GM12878 (cell line): ENCODE results near the gene SAFB. TPM values are rescaled to one million over a fixed set of nuclear protein-coding genes. Genes with fewer than 3 reads are reported as not detected.
A peak's percentile ranks its signal among the peaks of the same experiment; 100 is the strongest.

Source experiments
- CREB1 ChIP-seq: IDR thresholded peaks from 2 replicates; pipeline ENCODE4 v1.6.1; 2012; ENCODE audit warnings: low read depth, mild to moderate bottlenecking, inconsistent platforms
- NBN ChIP-seq: fragments of 450-650 bp; IDR thresholded peaks from 2 replicates; pipeline ENCODE4 v1.6.1; 2016
- NR2C1 ChIP-seq: fragments of 450-650 bp; IDR thresholded peaks from 2 replicates; pipeline ENCODE4 v1.6.1; 2017; ENCODE audit warnings: antibody characterized with exemption, mild to moderate bottlenecking, moderate library complexity
- NR2F1 ChIP-seq: fragments of 450-650 bp; conservative IDR thresholded peaks from 2 replicates; pipeline ENCODE4 v1.6.1; 2017; ENCODE audit warnings: mild to moderate bottlenecking
- SMAD1 ChIP-seq: fragments of 450-650 bp; IDR thresholded peaks from 2 replicates; pipeline ENCODE4 v1.6.1; 2018; ENCODE audit warnings: mild to moderate bottlenecking, low read depth; ENCODE audit not compliant: partially characterized antibody
- SMAD5 ChIP-seq: IDR thresholded peaks from 2 replicates; pipeline ENCODE4 v1.6.1; 2016; ENCODE audit warnings: antibody characterized with exemption, low read depth
- SMC3 ChIP-seq: IDR thresholded peaks from 2 replicates; pipeline ENCODE4 v1.6.1; 2011; ENCODE audit warnings: low read length, improper control_type of control experiment, borderline replicate concordance
- polyA plus RNA-seq, 11 experiments: library from polyadenylated mRNA; depleted of rRNA in 4 of 11; unstranded in 6 of 11; stranded (reverse) in 5 of 11; fragments of >200 nt; fragmentation: Nextera tagmentation in 4 of 11; fragmentation: Illumina TruSeq in 1 of 11; extraction: Ambion mirVana in 4 of 11; extraction: Trizol in 1 of 11; gene quantifications; 1 replicate in 1 of 11; 2 replicates in 10 of 11; pipeline versions ENCODE4 v1.2.1 to v1.2.3, GENCODE V29; 2011 to 2016; ENCODE audit warnings: inconsistent platforms in 2 of 11, missing spikeins in 2 of 11, low read depth in 1 of 11
- total RNA-seq, 4 experiments: library from RNA; depleted of rRNA in 3 of 4; stranded (reverse); fragments of >200 nt in 3 of 4; fragmentation: Illumina TruSeq in 1 of 4; extraction: Trizol in 1 of 4; gene quantifications; 2 replicates each; pipeline versions ENCODE4 v1.2.1 to v1.2.3, GENCODE V29; 2013 to 2021
- TF ChIP-seq, protein P1 (sequence below): fragments of 450-650 bp; IDR thresholded peaks from 2 replicates; pipeline ENCODE4 v1.6.1; 2017; ENCODE audit warnings: mild to moderate bottlenecking, moderate library complexity
- TF ChIP-seq, protein P2 (sequence below): fragments of 450-650 bp; formaldehyde crosslinking; IDR thresholded peaks from 2 replicates; pipeline ENCODE4 v1.5.0; 2022; ENCODE audit warnings: mild to moderate bottlenecking, missing genetic modification characterization
- TF ChIP-seq, protein P3 (sequence below): fragments of 150-350 bp; IDR thresholded peaks from 2 replicates; pipeline ENCODE4 v1.6.1; 2016; ENCODE audit warnings: low read depth, low read length
- TF ChIP-seq, protein P4 (sequence below): fragments of 450-650 bp; IDR thresholded peaks from 2 replicates; pipeline ENCODE4 v1.6.1; 2017; ENCODE audit warnings: borderline replicate concordance
- TF ChIP-seq, protein P5 (sequence below): IDR thresholded peaks from 2 replicates; pipeline ENCODE4 v1.6.1; 2011; ENCODE audit warnings: borderline replicate concordance, low read depth, mild to moderate bottlenecking, moderate library complexity, low read length; ENCODE audit not compliant: insufficient read depth, poor library complexity, severe bottlenecking
- TF ChIP-seq, protein P6 (sequence below): fragments of 450-650 bp; IDR thresholded peaks from 2 replicates; pipeline ENCODE4 v1.6.1; 2017; ENCODE audit warnings: mild to moderate bottlenecking

The SAFB gene
- total and polyA plus RNA-seq, 10 of the 15 experiments (the other 5 are each of a cell fraction or from before 2014, with no cell fraction given): 1.6 to 131 (median 61.2) TPM

DNA sequence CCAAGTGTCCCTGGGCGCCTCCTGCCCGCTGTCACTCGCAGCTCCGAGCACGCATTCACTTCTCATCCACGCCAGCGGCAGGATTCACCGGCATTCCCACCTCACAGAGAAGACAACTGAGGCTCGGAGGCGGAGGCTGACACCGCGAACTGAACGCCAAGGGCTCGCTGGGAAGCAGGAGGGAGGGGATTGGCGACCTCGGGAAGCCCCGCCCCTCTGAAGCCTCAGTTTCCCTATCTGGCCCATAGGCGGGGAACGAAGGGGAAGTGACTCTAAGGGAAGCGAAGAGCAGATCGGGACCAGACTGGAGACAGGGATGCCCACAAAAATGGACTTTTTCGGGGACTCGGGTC lies 57.2 kb downstream of the SAFB start (continued):
- TF ChIP-seq SMC3: no peak
- TF ChIP-seq, protein P1, sequence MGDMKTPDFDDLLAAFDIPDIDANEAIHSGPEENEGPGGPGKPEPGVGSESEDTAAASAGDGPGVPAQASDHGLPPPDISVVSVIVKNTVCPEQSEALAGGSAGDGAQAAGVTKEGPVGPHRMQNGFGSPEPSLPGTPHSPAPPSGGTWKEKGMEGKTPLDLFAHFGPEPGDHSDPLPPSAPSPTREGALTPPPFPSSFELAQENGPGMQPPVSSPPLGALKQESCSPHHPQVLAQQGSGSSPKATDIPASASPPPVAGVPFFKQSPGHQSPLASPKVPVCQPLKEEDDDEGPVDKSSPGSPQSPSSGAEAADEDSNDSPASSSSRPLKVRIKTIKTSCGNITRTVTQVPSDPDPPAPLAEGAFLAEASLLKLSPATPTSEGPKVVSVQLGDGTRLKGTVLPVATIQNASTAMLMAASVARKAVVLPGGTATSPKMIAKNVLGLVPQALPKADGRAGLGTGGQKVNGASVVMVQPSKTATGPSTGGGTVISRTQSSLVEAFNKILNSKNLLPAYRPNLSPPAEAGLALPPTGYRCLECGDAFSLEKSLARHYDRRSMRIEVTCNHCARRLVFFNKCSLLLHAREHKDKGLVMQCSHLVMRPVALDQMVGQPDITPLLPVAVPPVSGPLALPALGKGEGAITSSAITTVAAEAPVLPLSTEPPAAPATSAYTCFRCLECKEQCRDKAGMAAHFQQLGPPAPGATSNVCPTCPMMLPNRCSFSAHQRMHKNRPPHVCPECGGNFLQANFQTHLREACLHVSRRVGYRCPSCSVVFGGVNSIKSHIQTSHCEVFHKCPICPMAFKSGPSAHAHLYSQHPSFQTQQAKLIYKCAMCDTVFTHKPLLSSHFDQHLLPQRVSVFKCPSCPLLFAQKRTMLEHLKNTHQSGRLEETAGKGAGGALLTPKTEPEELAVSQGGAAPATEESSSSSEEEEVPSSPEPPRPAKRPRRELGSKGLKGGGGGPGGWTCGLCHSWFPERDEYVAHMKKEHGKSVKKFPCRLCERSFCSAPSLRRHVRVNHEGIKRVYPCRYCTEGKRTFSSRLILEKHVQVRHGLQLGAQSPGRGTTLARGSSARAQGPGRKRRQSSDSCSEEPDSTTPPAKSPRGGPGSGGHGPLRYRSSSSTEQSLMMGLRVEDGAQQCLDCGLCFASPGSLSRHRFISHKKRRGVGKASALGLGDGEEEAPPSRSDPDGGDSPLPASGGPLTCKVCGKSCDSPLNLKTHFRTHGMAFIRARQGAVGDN: no peak
- TF ChIP-seq, protein P2, sequence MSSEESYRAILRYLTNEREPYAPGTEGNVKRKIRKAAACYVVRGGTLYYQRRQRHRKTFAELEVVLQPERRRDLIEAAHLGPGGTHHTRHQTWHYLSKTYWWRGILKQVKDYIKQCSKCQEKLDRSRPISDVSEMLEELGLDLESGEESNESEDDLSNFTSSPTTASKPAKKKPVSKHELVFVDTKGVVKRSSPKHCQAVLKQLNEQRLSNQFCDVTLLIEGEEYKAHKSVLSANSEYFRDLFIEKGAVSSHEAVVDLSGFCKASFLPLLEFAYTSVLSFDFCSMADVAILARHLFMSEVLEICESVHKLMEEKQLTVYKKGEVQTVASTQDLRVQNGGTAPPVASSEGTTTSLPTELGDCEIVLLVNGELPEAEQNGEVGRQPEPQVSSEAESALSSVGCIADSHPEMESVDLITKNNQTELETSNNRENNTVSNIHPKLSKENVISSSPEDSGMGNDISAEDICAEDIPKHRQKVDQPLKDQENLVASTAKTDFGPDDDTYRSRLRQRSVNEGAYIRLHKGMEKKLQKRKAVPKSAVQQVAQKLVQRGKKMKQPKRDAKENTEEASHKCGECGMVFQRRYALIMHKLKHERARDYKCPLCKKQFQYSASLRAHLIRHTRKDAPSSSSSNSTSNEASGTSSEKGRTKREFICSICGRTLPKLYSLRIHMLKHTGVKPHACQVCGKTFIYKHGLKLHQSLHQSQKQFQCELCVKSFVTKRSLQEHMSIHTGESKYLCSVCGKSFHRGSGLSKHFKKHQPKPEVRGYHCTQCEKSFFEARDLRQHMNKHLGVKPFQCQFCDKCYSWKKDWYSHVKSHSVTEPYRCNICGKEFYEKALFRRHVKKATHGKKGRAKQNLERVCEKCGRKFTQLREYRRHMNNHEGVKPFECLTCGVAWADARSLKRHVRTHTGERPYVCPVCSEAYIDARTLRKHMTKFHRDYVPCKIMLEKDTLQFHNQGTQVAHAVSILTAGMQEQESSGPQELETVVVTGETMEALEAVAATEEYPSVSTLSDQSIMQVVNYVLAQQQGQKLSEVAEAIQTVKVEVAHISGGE (CRISPR knock-in tag): no peak
- TF ChIP-seq NR2F1: 0 out of 2 replicates have a peak, but pooled peaks have one; percentile 5
- TF ChIP-seq SMAD5: no peak
- peak; percentile 47 for TF ChIP-seq SMAD1
- TF ChIP-seq, protein P3, sequence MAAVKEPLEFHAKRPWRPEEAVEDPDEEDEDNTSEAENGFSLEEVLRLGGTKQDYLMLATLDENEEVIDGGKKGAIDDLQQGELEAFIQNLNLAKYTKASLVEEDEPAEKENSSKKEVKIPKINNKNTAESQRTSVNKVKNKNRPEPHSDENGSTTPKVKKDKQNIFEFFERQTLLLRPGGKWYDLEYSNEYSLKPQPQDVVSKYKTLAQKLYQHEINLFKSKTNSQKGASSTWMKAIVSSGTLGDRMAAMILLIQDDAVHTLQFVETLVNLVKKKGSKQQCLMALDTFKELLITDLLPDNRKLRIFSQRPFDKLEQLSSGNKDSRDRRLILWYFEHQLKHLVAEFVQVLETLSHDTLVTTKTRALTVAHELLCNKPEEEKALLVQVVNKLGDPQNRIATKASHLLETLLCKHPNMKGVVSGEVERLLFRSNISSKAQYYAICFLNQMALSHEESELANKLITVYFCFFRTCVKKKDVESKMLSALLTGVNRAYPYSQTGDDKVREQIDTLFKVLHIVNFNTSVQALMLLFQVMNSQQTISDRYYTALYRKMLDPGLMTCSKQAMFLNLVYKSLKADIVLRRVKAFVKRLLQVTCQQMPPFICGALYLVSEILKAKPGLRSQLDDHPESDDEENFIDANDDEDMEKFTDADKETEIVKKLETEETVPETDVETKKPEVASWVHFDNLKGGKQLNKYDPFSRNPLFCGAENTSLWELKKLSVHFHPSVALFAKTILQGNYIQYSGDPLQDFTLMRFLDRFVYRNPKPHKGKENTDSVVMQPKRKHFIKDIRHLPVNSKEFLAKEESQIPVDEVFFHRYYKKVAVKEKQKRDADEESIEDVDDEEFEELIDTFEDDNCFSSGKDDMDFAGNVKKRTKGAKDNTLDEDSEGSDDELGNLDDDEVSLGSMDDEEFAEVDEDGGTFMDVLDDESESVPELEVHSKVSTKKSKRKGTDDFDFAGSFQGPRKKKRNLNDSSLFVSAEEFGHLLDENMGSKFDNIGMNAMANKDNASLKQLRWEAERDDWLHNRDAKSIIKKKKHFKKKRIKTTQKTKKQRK: no peak
- TF ChIP-seq, protein P4, sequence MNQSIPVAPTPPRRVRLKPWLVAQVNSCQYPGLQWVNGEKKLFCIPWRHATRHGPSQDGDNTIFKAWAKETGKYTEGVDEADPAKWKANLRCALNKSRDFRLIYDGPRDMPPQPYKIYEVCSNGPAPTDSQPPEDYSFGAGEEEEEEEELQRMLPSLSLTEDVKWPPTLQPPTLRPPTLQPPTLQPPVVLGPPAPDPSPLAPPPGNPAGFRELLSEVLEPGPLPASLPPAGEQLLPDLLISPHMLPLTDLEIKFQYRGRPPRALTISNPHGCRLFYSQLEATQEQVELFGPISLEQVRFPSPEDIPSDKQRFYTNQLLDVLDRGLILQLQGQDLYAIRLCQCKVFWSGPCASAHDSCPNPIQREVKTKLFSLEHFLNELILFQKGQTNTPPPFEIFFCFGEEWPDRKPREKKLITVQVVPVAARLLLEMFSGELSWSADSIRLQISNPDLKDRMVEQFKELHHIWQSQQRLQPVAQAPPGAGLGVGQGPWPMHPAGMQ: no peak
- TF ChIP-seq, protein P5, sequence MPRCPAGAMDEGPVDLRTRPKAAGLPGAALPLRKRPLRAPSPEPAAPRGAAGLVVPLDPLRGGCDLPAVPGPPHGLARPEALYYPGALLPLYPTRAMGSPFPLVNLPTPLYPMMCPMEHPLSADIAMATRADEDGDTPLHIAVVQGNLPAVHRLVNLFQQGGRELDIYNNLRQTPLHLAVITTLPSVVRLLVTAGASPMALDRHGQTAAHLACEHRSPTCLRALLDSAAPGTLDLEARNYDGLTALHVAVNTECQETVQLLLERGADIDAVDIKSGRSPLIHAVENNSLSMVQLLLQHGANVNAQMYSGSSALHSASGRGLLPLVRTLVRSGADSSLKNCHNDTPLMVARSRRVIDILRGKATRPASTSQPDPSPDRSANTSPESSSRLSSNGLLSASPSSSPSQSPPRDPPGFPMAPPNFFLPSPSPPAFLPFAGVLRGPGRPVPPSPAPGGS: no peak
- 0 out of 2 replicates have a peak, but pooled peaks have one; percentile 66 for TF ChIP-seq NBN
- no peak for TF ChIP-seq CREB1
- TF ChIP-seq, protein P6, sequence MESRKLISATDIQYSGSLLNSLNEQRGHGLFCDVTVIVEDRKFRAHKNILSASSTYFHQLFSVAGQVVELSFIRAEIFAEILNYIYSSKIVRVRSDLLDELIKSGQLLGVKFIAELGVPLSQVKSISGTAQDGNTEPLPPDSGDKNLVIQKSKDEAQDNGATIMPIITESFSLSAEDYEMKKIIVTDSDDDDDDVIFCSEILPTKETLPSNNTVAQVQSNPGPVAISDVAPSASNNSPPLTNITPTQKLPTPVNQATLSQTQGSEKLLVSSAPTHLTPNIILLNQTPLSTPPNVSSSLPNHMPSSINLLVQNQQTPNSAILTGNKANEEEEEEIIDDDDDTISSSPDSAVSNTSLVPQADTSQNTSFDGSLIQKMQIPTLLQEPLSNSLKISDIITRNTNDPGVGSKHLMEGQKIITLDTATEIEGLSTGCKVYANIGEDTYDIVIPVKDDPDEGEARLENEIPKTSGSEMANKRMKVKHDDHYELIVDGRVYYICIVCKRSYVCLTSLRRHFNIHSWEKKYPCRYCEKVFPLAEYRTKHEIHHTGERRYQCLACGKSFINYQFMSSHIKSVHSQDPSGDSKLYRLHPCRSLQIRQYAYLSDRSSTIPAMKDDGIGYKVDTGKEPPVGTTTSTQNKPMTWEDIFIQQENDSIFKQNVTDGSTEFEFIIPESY: no peak
- TF ChIP-seq NR2C1: no peak
